Trophoblast cell (in vitro differentiated cells and primary cell): Measurements from ENCODE around the gene CCDC78.

ENCODE experiments used
- DNase-seq, 2 donors: peaks; one replicate each; pipeline ENCODE4 v3.0.0-alpha.2; 2016
- H2AFZ ChIP-seq: 2 replicates; pipeline ENCODE4 v1.6.1; 2013; ENCODE audit warnings: low read length, moderate library complexity, mild to moderate bottlenecking; ENCODE audit not compliant: insufficient read depth, poor library complexity
- H2AK5ac ChIP-seq: 2 replicates; pipeline ENCODE4 v1.6.1; 2013; ENCODE audit warnings: mild to moderate bottlenecking, low read length
- H2BK120ac ChIP-seq: 2 replicates; pipeline ENCODE4 v1.6.1; 2013; ENCODE audit warnings: low read length, mild to moderate bottlenecking, moderate library complexity; ENCODE audit not compliant: insufficient read depth, poor library complexity
- H2BK12ac ChIP-seq: 2 replicates; pipeline ENCODE4 v1.6.1; 2013; ENCODE audit warnings: mild to moderate bottlenecking, low read length, moderate library complexity
- H2BK5ac ChIP-seq: 2 replicates; pipeline ENCODE4 v1.6.1; 2013; ENCODE audit warnings: low read length, low read depth, moderate library complexity, mild to moderate bottlenecking; ENCODE audit not compliant: poor library complexity
- H3K14ac ChIP-seq: 2 replicates; pipeline ENCODE4 v1.6.1; 2013; ENCODE audit warnings: mild to moderate bottlenecking, low read length
- H3K18ac ChIP-seq: 2 replicates; pipeline ENCODE4 v1.6.1; 2013; ENCODE audit warnings: mild to moderate bottlenecking, low read length
- H3K23ac ChIP-seq: 2 replicates; pipeline ENCODE4 v1.6.1; 2013; ENCODE audit warnings: low read length
- H3K27ac ChIP-seq: 2 replicates; pipeline ENCODE4 v1.5.1; 2013; ENCODE audit warnings: low read depth, mild to moderate bottlenecking, inconsistent platforms, low read length, moderate library complexity
- H3K27me3 ChIP-seq: 2 replicates; pipeline ENCODE4 v1.6.1; 2013; ENCODE audit warnings: inconsistent platforms, mild to moderate bottlenecking, low read length, moderate library complexity; ENCODE audit not compliant: insufficient read depth
- H3K36me3 ChIP-seq, 2 experiments: 1 replicate in 1 of 2; 2 replicates in 1 of 2; pipeline ENCODE4 v1.6.1; 2013; ENCODE audit warnings: low read length in 2 of 2, mild to moderate bottlenecking in 2 of 2, moderate library complexity in 1 of 2; ENCODE audit not compliant: insufficient read depth in 2 of 2, control insufficient read depth in 1 of 2
- H3K4ac ChIP-seq: 2 replicates; pipeline ENCODE4 v1.6.1; 2013; ENCODE audit warnings: low read depth, mild to moderate bottlenecking, low read length, moderate library complexity
- H3K4me1 ChIP-seq, 2 experiments: 1 replicate in 1 of 2; 2 replicates in 1 of 2; pipeline ENCODE4 v1.6.1; 2013; ENCODE audit warnings: low read length in 2 of 2, mild to moderate bottlenecking in 2 of 2, moderate library complexity in 1 of 2; ENCODE audit not compliant: insufficient read depth in 2 of 2, control insufficient read depth in 1 of 2
- H3K4me2 ChIP-seq: 2 replicates; pipeline ENCODE4 v1.6.1; 2013; ENCODE audit warnings: inconsistent platforms, mild to moderate bottlenecking, low read length, moderate library complexity
- H3K4me3 ChIP-seq: 2 replicates; pipeline ENCODE4 v1.5.1; 2013; ENCODE audit warnings: mild to moderate bottlenecking, low read depth, low read length, inconsistent platforms
- H3K79me1 ChIP-seq: one replicate; pipeline ENCODE4 v1.6.1; 2013; ENCODE audit warnings: low read length
- H3K79me2 ChIP-seq: 2 replicates; pipeline ENCODE4 v1.6.1; 2013; ENCODE audit warnings: low read length, mild to moderate bottlenecking; ENCODE audit not compliant: control insufficient read depth, insufficient read depth, poor library complexity
- H3K9ac ChIP-seq: 2 replicates; pipeline ENCODE4 v1.6.1; 2013; ENCODE audit warnings: mild to moderate bottlenecking, low read length
- H3K9me3 ChIP-seq: 2 replicates; pipeline ENCODE4 v1.6.1; 2013; ENCODE audit warnings: low read depth, mild to moderate bottlenecking, control low read depth, inconsistent platforms, low read length; ENCODE audit not compliant: insufficient read depth
- H4K12ac ChIP-seq: 2 replicates; pipeline ENCODE4 v1.6.1; 2013; ENCODE audit warnings: low read depth, mild to moderate bottlenecking, low read length, moderate library complexity
- H4K8ac ChIP-seq: 2 replicates; pipeline ENCODE4 v1.6.1; 2013; ENCODE audit warnings: low read depth, mild to moderate bottlenecking, low read length, moderate library complexity
- H4K91ac ChIP-seq: one replicate; pipeline ENCODE4 v1.6.1; 2013; ENCODE audit warnings: low read depth, mild to moderate bottlenecking, low read length, moderate library complexity
- WGBS: extraction: QIAGEN DNeasy Blood & Tissue Kit; methylation state at CpG from one replicate; pipeline ENCODE4 v1.1.7; 2013; ENCODE audit warnings: missing lambda C conversion rate; ENCODE audit not compliant: insufficient read length, insufficient coverage; ENCODE audit errors: extremely low coverage; 5-methylcytosine and 5-hydroxymethylcytosine counted together

CCDC78 gene

GRCh38 chr16:724188-725040 is 1.8 kb downstream of the CCDC78 start:
- H3K9ac ChIP-seq: no peak overlapping the region
- H3K4ac ChIP-seq: no peak overlapping the region
- peaks cover 4% of the 10 kb centered on the region for H3K9me3 ChIP-seq
- H3K27ac ChIP-seq: no peak overlapping the region
- no peak overlapping the region for H3K18ac ChIP-seq
- no peak overlapping the region for H2BK120ac ChIP-seq
- peaks cover 22 to 29% of the 10 kb centered on the region in 2 experiments for H3K4me1 ChIP-seq
- no peak overlapping the region for H3K4me3 ChIP-seq
- H3K79me1 ChIP-seq: peaks cover 12% of the 10 kb centered on the region
- no peak overlapping the region for H2AFZ ChIP-seq
- H3K14ac ChIP-seq: no peak overlapping the region
- peak; percentile 89 to 90 for DNase-seq
- no peak overlapping the region for H4K12ac ChIP-seq
- no peak overlapping the region for H3K4me2 ChIP-seq
- H2BK12ac ChIP-seq: no peak overlapping the region
- H3K27me3 ChIP-seq: peaks cover 7% of the 10 kb centered on the region
- H3K36me3 ChIP-seq: peaks cover 0 to 3% of the 10 kb centered on the region in 2 experiments
- no CpG with 5 or more reads among the region's 29 CpGs for WGBS
- no peak overlapping the region for H3K23ac ChIP-seq
- no peak overlapping the region for H4K8ac ChIP-seq
- no peak overlapping the region for H4K91ac ChIP-seq
- H3K79me2 ChIP-seq: peaks cover 6% of the 10 kb centered on the region
- no peak overlapping the region for H2BK5ac ChIP-seq
- H2AK5ac ChIP-seq: no peak overlapping the region

GRCh38 chr16:723695-724094 is 2.5 kb downstream of the CCDC78 start:
- no peak overlapping the region for H3K4ac ChIP-seq
- no peak overlapping the region for H3K23ac ChIP-seq
- no peak overlapping the region for H3K4me2 ChIP-seq
- H4K12ac ChIP-seq: no peak overlapping the region
- H3K9ac ChIP-seq: no peak overlapping the region
- no peak overlapping the region for H2AFZ ChIP-seq
- no peak overlapping the region for H2BK12ac ChIP-seq
- H2BK5ac ChIP-seq: no peak overlapping the region
- H4K8ac ChIP-seq: no peak overlapping the region
- peaks cover 22 to 29% of the 10 kb centered on the region in 2 experiments for H3K4me1 ChIP-seq
- H3K79me1 ChIP-seq: peaks cover 12% of the 10 kb centered on the region
- peaks cover 6% of the 10 kb centered on the region for H3K79me2 ChIP-seq
- no peak overlapping the region for H3K27ac ChIP-seq
- H2AK5ac ChIP-seq: no peak overlapping the region
- no peak overlapping the region for H4K91ac ChIP-seq
- WGBS: no CpG with 5 or more reads among the region's 9 CpGs
- peaks cover 0 to 3% of the 10 kb centered on the region in 2 experiments for H3K36me3 ChIP-seq
- no peak overlapping the region for H3K4me3 ChIP-seq
- H3K18ac ChIP-seq: no peak overlapping the region
- DNase-seq: no peak
- H3K9me3 ChIP-seq: peaks cover 4% of the 10 kb centered on the region
- H3K14ac ChIP-seq: no peak overlapping the region
- H3K27me3 ChIP-seq: peaks cover 7% of the 10 kb centered on the region
- no peak overlapping the region for H2BK120ac ChIP-seq

GRCh38 chr16:722835-723633 is 3.2 kb downstream of the CCDC78 start:
- Histone ChIP-seq H3K4me3 (no peak overlapping the region), H2AFZ (no peak overlapping the region), H3K9me3 (peaks cover 4% of the 10 kb centered on the region), H2BK5ac (no peak overlapping the region), H3K4ac (no peak overlapping the region), H4K12ac (no peak overlapping the region), H3K14ac (no peak overlapping the region), H3K18ac (no peak overlapping the region), H3K79me1 (peaks cover 9% of the 10 kb centered on the region), H2BK120ac (no peak overlapping the region), H3K23ac (no peak overlapping the region), H3K36me3 (peaks cover 0 to 3% of the 10 kb centered on the region in 2 experiments), H4K8ac (no peak overlapping the region), H3K27me3 (peaks cover 7% of the 10 kb centered on the region), H3K27ac (no peak overlapping the region), H2BK12ac (no peak overlapping the region), H3K9ac (no peak overlapping the region), H4K91ac (no peak overlapping the region), H2AK5ac (no peak overlapping the region), H3K4me2 (no peak overlapping the region), H3K79me2 (peaks cover 6% of the 10 kb centered on the region), H3K4me1 (peaks cover 19 to 25% of the 10 kb centered on the region in 2 experiments)
- no CpG with 5 or more reads among the region's 24 CpGs for WGBS
- no peak for DNase-seq

- Histone ChIP-seq H3K18ac (no peak overlapping the region), H2AFZ (no peak overlapping the region), H3K9me3 (peaks cover 8% of the 10 kb centered on the region), H2AK5ac (peak overlapping the region; percentile 3), H3K27ac (no peak overlapping the region), H3K9ac (no peak overlapping the region), H4K12ac (no peak overlapping the region), H3K79me1 (peaks cover 9% of the 10 kb centered on the region), H4K91ac (peak overlapping the region; percentile 95), H3K4ac (no peak overlapping the region), H3K27me3 (no peaks in the 10 kb centered on the region), H3K36me3 (peaks cover 0 to 3% of the 10 kb centered on the region in 2 experiments), H3K4me1 (peaks cover 13 to 18% of the 10 kb centered on the region in 2 experiments), H3K14ac (no peak overlapping the region), H4K8ac (no peak overlapping the region), H3K4me2 (peak overlapping the region; percentile 82), H2BK12ac (no peak overlapping the region), H3K23ac (no peak overlapping the region), H2BK5ac (no peak overlapping the region), H2BK120ac (no peak overlapping the region), H3K4me3 (no peak overlapping the region), H3K79me2 (peaks cover 6% of the 10 kb centered on the region)
- WGBS: no CpG with 5 or more reads among the region's 51 CpGs
- no peak for DNase-seq
Measured at GRCh38 chr16:721765-722540, 4.3 kb downstream of the CCDC78 start.
